ENCODE results near the gene LRRN2. TPM values are rescaled to one million over a fixed set of nuclear protein-coding genes. Genes with fewer than 3 reads are reported as not detected.

LRRN2 gene
- total RNA-seq, 1 experiment from 2014 or later = 2.0 TPM

DNA sequence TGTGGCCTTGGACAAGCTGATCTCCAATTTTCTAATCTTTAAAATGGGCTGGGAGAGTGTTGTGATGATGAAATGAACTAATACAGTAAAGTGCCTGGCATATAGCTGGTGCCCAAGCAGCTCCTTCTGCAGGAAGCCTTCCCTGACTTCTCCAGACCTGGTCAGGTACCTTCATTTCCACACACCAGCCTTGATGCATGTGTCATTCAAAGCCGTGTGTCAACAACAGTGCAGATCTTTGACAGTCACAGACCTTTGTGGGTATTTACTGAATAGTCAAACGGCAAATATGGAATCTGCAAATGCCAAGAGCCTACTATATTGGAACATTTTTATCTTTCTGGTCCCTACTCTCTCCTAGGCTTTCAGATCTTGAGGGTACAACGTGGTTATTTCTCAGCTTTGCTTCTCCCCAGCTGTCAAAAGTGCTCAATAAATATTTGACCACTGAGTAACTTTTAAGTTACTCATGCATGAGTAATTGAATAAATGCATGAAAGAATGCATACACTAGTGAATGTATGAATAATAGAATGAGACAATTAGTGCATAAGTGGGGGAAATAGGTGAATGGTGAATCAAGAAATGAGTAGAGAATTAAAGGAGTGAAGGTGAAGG lies 94.0 kb downstream of the LRRN2 start:
- in situ Hi-C loops (cut with HindIII; ENCODE audit: low pct_unique_long_range_greater_than_20kb, low sequenced_read_pairs) (no loop called here), intact Hi-C loops (cut with micrococcal nuclease; ENCODE audit: unreplicated experiment) (no loop called here)
- H3K4me3 ChIP-seq (ENCODE audit: low read depth in 2 of 2, low read length in 2 of 2) = no peak overlapping the region
- no peaks in the 10 kb centered on the region for H3K9me3 ChIP-seq (ENCODE audit: control insufficient read depth, insufficient read depth, low read depth, low read length)
- TF ChIP-seq SIN3A (IDR thresholded peaks at IDR 0.05; ENCODE audit: borderline replicate concordance, insufficient read depth, low read depth, low read length) (no peak), TCF7L2 (IDR thresholded peaks at IDR 0.05; ENCODE audit: low read depth, low read length) (no peak), POLR2AphosphoS5 (IDR thresholded peaks at IDR 0.05; ENCODE audit: low read depth, low read length) (no peak), REST (IDR thresholded peaks at IDR 0.05; ENCODE audit: insufficient read depth in 1 of 2, low read depth in 2 of 2, low read length in 1 of 2) (no peak)
- TF ChIP-seq, protein P1, sequence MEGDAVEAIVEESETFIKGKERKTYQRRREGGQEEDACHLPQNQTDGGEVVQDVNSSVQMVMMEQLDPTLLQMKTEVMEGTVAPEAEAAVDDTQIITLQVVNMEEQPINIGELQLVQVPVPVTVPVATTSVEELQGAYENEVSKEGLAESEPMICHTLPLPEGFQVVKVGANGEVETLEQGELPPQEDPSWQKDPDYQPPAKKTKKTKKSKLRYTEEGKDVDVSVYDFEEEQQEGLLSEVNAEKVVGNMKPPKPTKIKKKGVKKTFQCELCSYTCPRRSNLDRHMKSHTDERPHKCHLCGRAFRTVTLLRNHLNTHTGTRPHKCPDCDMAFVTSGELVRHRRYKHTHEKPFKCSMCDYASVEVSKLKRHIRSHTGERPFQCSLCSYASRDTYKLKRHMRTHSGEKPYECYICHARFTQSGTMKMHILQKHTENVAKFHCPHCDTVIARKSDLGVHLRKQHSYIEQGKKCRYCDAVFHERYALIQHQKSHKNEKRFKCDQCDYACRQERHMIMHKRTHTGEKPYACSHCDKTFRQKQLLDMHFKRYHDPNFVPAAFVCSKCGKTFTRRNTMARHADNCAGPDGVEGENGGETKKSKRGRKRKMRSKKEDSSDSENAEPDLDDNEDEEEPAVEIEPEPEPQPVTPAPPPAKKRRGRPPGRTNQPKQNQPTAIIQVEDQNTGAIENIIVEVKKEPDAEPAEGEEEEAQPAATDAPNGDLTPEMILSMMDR (IDR thresholded peaks at IDR 0.05) = no peak
- BruUV-seq (replicated peaks) = no TSS peak
- POLR2A ChIA-PET = no interaction called here
- DNase-seq (ENCODE audit: low read depth, low spot score) (peak; percentile 85), ATAC-seq (peak; percentile 89)
- H3K27ac ChIP-seq (ENCODE audit: low read length) = no peak overlapping the region
- CTCF ChIA-PET = no interaction called here
- no peaks in the 10 kb centered on the region for H3K27me3 ChIP-seq (ENCODE audit: control insufficient read depth, insufficient read depth, low read length)
- no peaks in the 10 kb centered on the region for H3K36me3 ChIP-seq (ENCODE audit: control insufficient read depth, insufficient read depth, low read length)
- peaks cover 7% of the 10 kb centered on the region for H3K4me1 ChIP-seq (ENCODE audit: control insufficient read depth, insufficient read depth, low read length)

DNA sequence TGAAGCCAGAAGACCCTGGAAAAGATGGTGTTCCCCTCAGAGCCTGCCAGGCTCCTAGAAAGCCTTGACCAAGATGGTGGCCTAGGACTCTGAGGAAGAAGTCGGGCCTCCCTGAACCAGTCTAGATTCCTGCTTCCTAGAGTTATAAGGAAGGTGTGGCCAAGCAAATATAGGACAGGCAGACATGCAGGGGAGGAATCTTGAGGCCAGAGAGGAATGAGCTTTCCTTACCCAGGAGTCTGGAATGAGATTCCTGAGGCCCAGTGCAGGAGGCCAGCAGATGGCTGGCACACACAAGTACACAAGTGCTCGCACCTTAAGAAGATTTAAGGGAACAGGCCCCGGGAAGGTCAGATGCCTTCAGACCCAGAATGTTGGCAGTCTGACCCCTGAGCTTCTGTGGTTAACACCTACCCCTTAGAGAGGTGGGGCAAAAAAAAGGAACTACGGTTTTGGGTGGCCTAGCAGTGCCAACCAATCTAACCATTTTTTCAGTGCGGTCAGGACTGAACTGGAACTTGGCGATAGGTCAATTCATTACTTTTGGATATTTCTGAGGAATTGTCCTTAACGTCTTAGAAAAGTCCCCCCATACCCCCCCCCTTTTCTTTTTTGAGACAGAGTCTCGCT lies 96.0 kb downstream of the LRRN2 start:
- in situ Hi-C loops (cut with HindIII; ENCODE audit: low pct_unique_long_range_greater_than_20kb, low sequenced_read_pairs) = no loop called here
- Histone ChIP-seq H3K9me3 (ENCODE audit: control insufficient read depth, insufficient read depth, low read depth, low read length) (no peaks in the 10 kb centered on the region), H3K27ac (ENCODE audit: low read length) (no peak overlapping the region), H3K27me3 (ENCODE audit: control insufficient read depth, insufficient read depth, low read length) (no peaks in the 10 kb centered on the region), H3K36me3 (ENCODE audit: control insufficient read depth, insufficient read depth, low read length) (no peaks in the 10 kb centered on the region), H3K4me1 (ENCODE audit: control insufficient read depth, insufficient read depth, low read length) (peaks cover 7% of the 10 kb centered on the region), H3K4me3 (ENCODE audit: low read depth in 2 of 2, low read length in 2 of 2) (no peak overlapping the region)
- CTCF ChIA-PET = interaction anchor here (0.6 kb wide), 1 partner anchor 298 kb away, joined by 8 read pairs; no protein-coding TSS in a partner anchor
- no TSS peak for BruUV-seq (replicated peaks)
- ATAC-seq = no peak
- DNase-seq (ENCODE audit: low read depth, low spot score) = no peak
- intact Hi-C loops (cut with micrococcal nuclease; ENCODE audit: unreplicated experiment) = no loop called here
- TF ChIP-seq REST (IDR thresholded peaks at IDR 0.05; ENCODE audit: insufficient read depth in 1 of 2, low read depth in 2 of 2, low read length in 1 of 2) = no peak
- TF ChIP-seq TCF7L2 (IDR thresholded peaks at IDR 0.05; ENCODE audit: low read depth, low read length) = no peak
- no peak for TF ChIP-seq SIN3A (IDR thresholded peaks at IDR 0.05; ENCODE audit: borderline replicate concordance, insufficient read depth, low read depth, low read length)
- no peak for TF ChIP-seq POLR2AphosphoS5 (IDR thresholded peaks at IDR 0.05; ENCODE audit: low read depth, low read length)
- TF ChIP-seq, protein P1 (IDR thresholded peaks at IDR 0.05) = no peak
- POLR2A ChIA-PET = no interaction called here
